Measurements from ENCODE around the gene AUTS2.

The AUTS2 gene

DNA sequence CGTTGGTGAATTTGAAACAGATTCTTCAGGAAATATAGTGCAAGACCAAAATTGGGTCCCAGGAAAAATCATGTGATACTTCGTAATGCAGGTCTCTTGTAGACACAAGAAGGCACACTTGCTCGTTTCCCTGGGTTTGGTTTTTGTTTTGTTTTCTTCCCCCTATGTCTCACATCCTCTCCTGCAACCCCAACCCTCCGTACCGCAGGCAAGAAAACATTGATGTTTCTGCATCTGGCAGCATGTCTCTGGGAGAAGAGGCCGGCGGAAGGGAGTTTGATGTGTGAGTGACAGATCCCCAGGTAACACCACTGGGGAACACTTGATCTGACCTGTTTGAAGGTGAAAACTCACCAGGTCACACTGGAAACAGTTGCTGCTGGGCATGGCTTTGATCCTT lies 718.5 kb downstream of the AUTS2 start:
- no peaks in the 10 kb centered on the region for H3K27me3 ChIP-seq (ENCODE audit: insufficient read depth, low read length)
- TF ChIP-seq, protein P1, sequence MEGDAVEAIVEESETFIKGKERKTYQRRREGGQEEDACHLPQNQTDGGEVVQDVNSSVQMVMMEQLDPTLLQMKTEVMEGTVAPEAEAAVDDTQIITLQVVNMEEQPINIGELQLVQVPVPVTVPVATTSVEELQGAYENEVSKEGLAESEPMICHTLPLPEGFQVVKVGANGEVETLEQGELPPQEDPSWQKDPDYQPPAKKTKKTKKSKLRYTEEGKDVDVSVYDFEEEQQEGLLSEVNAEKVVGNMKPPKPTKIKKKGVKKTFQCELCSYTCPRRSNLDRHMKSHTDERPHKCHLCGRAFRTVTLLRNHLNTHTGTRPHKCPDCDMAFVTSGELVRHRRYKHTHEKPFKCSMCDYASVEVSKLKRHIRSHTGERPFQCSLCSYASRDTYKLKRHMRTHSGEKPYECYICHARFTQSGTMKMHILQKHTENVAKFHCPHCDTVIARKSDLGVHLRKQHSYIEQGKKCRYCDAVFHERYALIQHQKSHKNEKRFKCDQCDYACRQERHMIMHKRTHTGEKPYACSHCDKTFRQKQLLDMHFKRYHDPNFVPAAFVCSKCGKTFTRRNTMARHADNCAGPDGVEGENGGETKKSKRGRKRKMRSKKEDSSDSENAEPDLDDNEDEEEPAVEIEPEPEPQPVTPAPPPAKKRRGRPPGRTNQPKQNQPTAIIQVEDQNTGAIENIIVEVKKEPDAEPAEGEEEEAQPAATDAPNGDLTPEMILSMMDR (IDR thresholded peaks at IDR 0.05; ENCODE audit: low read length) = no peak
- no peak for TF ChIP-seq EZH2 (IDR thresholded peaks at IDR 0.05; ENCODE audit: borderline replicate concordance, low read length)
- H3K9me3 ChIP-seq (ENCODE audit: low read length) = no peaks in the 10 kb centered on the region
- no peaks in the 10 kb centered on the region for H4K20me1 ChIP-seq (ENCODE audit: insufficient read depth, low read length)
- H3F3A ChIP-seq (ENCODE audit: insufficient read depth, low read length) = no peaks in the 10 kb centered on the region
- H3K9ac ChIP-seq (ENCODE audit: low read length) = no peak overlapping the region
- H3K4me3 ChIP-seq (ENCODE audit: low read depth, low read length, poor library complexity, severe bottlenecking) = no peak overlapping the region
- H3K9me2 ChIP-seq (ENCODE audit: low read depth, low read length) = no peaks in the 10 kb centered on the region
- H3K79me2 ChIP-seq (ENCODE audit: insufficient read depth, low read length) = no peaks in the 10 kb centered on the region
- H3K4me1 ChIP-seq (ENCODE audit: insufficient read depth, low read length, severe bottlenecking) = peaks cover 6% of the 10 kb centered on the region
- H3K27ac ChIP-seq (ENCODE audit: low read depth, low read length, poor library complexity, severe bottlenecking) = no peak overlapping the region
- H2AFZ ChIP-seq (ENCODE audit: low read length) = no peak overlapping the region
- H3K4me2 ChIP-seq (ENCODE audit: low read length) = no peak overlapping the region
- no peaks in the 10 kb centered on the region for H3K36me3 ChIP-seq (ENCODE audit: insufficient read depth, low read length)

DNA sequence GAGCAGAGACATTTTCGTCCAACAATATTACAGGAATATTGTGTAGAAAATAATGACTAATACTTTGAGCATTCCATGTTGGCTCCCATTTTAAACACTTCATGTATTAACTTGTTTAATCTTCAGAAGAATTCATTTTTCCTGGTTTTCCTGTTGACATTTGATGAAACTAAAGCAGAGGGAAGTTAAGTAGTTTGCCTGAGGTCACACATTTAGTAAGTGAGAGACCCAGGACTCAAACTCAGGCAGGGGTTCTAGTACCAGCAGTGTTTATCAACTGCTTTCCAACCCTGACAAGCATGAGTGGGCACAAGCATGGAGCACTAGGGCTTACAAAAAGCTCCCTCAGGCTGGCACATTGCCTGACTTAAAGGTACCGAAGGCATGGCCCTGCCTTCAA lies 719.1 kb downstream of the AUTS2 start:
- H3K9me3 ChIP-seq (ENCODE audit: low read length) = no peaks in the 10 kb centered on the region

DNA sequence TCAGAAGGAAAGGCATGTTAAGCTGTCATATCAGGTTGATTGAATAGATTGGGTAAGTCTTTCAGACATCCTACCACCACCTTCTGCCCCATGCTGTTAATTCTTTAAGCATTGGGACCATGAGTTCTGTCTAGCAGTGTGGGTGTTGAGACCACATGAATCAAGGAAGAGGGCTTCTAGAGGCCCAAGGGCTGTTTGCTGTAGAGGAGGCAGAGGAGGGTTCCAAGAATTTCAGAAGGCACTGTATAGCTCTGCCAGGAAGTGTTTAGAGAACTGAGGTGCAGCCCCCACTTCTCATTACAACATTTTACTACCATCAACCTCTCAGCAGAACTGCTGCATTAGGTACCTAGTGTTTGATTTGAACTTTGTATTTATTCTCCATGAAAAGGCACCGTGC lies 720.2 kb downstream of the AUTS2 start:
- H3K4me1 ChIP-seq (ENCODE audit: insufficient read depth, low read length, severe bottlenecking) = peaks cover 6% of the 10 kb centered on the region
- no peaks in the 10 kb centered on the region for H3K79me2 ChIP-seq (ENCODE audit: insufficient read depth, low read length)
- no peaks in the 10 kb centered on the region for H3F3A ChIP-seq (ENCODE audit: insufficient read depth, low read length)
- TF ChIP-seq, protein P1 (IDR thresholded peaks at IDR 0.05; ENCODE audit: low read length) = no peak
- no peak overlapping the region for H3K27ac ChIP-seq (ENCODE audit: low read depth, low read length, poor library complexity, severe bottlenecking)
- no peaks in the 10 kb centered on the region for H3K9me3 ChIP-seq (ENCODE audit: low read length)
- H3K9me2 ChIP-seq (ENCODE audit: low read depth, low read length) = no peaks in the 10 kb centered on the region
- no peak overlapping the region for H3K9ac ChIP-seq (ENCODE audit: low read length)
- H3K4me2 ChIP-seq (ENCODE audit: low read length) = no peak overlapping the region
- no peaks in the 10 kb centered on the region for H3K27me3 ChIP-seq (ENCODE audit: insufficient read depth, low read length)
- H3K36me3 ChIP-seq (ENCODE audit: insufficient read depth, low read length) = no peaks in the 10 kb centered on the region
- no peak overlapping the region for H2AFZ ChIP-seq (ENCODE audit: low read length)
- no peaks in the 10 kb centered on the region for H4K20me1 ChIP-seq (ENCODE audit: insufficient read depth, low read length)
- H3K4me3 ChIP-seq (ENCODE audit: low read depth, low read length, poor library complexity, severe bottlenecking) = no peak overlapping the region

More for the DNA sequence above, 719.1 kb downstream of the AUTS2 start:
- no peak overlapping the region for H3K4me3 ChIP-seq (ENCODE audit: low read depth, low read length, poor library complexity, severe bottlenecking)
- TF ChIP-seq, protein P1 (IDR thresholded peaks at IDR 0.05; ENCODE audit: low read length) = no peak
- TF ChIP-seq EZH2 (IDR thresholded peaks at IDR 0.05; ENCODE audit: borderline replicate concordance, low read length) = no peak
- H3F3A ChIP-seq (ENCODE audit: insufficient read depth, low read length) = no peaks in the 10 kb centered on the region
- no peaks in the 10 kb centered on the region for H4K20me1 ChIP-seq (ENCODE audit: insufficient read depth, low read length)
- no peak overlapping the region for H2AFZ ChIP-seq (ENCODE audit: low read length)
- no peak overlapping the region for H3K27ac ChIP-seq (ENCODE audit: low read depth, low read length, poor library complexity, severe bottlenecking)
- no peaks in the 10 kb centered on the region for H3K9me2 ChIP-seq (ENCODE audit: low read depth, low read length)
- H3K4me2 ChIP-seq (ENCODE audit: low read length) = no peak overlapping the region
- H3K9ac ChIP-seq (ENCODE audit: low read length) = no peak overlapping the region
- H3K79me2 ChIP-seq (ENCODE audit: insufficient read depth, low read length) = no peaks in the 10 kb centered on the region
- no peaks in the 10 kb centered on the region for H3K36me3 ChIP-seq (ENCODE audit: insufficient read depth, low read length)
- H3K4me1 ChIP-seq (ENCODE audit: insufficient read depth, low read length, severe bottlenecking) = peaks cover 6% of the 10 kb centered on the region
- H3K27me3 ChIP-seq (ENCODE audit: insufficient read depth, low read length) = no peaks in the 10 kb centered on the region

All from OCI-LY1 (cell line).